ENCODE data around the gene ARHGAP9.
"Not testable (repeated sequence)": the region's sequence is repeated elsewhere in the genome, so short reads cannot be mapped to it uniquely, and the experiment has no call there.

ARHGAP9 gene

GRCh38 chr12:57517187-57517586, 37.5 kb upstream of the ARHGAP9 start:
- ChIA-PET POLR2A (interaction anchor here (1.4 to 3.7 kb wide), 3 partner anchors 16 to 58 kb away, joined by 5 to 20 read pairs (median 5); partner anchors contain the start of gene ARHGAP9), CTCF (interaction anchor here (0.7 to 1.5 kb wide), 3 partner anchors 21 to 273 kb away, joined by 3 to 5 read pairs (median 3); no protein-coding TSS in a partner anchor)
- DNase-seq (ENCODE audit: extremely low spot score): no peak
- no peak for TF ChIP-seq CTCF (IDR thresholded peaks at IDR 0.05; ENCODE audit: control extremely low read depth, extremely low read depth, low read depth, missing control alignments)

- ChIA-PET CTCF (interaction anchor here (1.1 to 2.1 kb wide), 3 partner anchors 22 to 272 kb away, joined by 3 to 5 read pairs (median 5); partner anchors contain the start of gene INHBE), POLR2A (interaction anchor here (0.6 to 3.7 kb wide), 4 partner anchors 10 to 843 kb away, joined by 3 to 20 read pairs (median 4); no protein-coding TSS in a partner anchor)
- TF ChIP-seq CTCF (IDR thresholded peaks at IDR 0.05; ENCODE audit: control extremely low read depth, extremely low read depth, low read depth, missing control alignments): no peak
- DNase-seq (ENCODE audit: extremely low spot score): no peak
These were observed 37.0 kb upstream of the ARHGAP9 start for GRCh38 chr12:57516617-57517153.

- ChIA-PET CTCF (interaction anchor here (1.1 to 2.1 kb wide), 4 partner anchors 18 to 61 kb away, joined by 3 to 6 read pairs (median 5); partner anchors contain the start of gene INHBE), POLR2A (interaction anchor here (0.6 to 3.7 kb wide), 3 partner anchors 11 to 842 kb away, joined by 3 to 20 read pairs (median 3); no protein-coding TSS in a partner anchor)
- no peak for DNase-seq (ENCODE audit: extremely low spot score)
- no peak for TF ChIP-seq CTCF (IDR thresholded peaks at IDR 0.05; ENCODE audit: control extremely low read depth, extremely low read depth, low read depth, missing control alignments)
These were observed 36.4 kb upstream of the ARHGAP9 start for GRCh38 chr12:57515934-57516541.

GRCh38 chr12:57515408-57515933, 35.8 kb upstream of the ARHGAP9 start:
- CTCF ChIA-PET: interaction anchor here (1.0 to 2.1 kb wide), 5 partner anchors 13 to 60 kb away, joined by 3 to 6 read pairs (median 4); partner anchors contain the start of gene INHBE

GRCh38 chr12:57514720-57515407, 35.2 kb upstream of the ARHGAP9 start:
- no peak for DNase-seq (ENCODE audit: extremely low spot score)
- CTCF ChIA-PET: interaction anchor here (1.0 to 2.1 kb wide), 5 partner anchors 12 to 59 kb away, joined by 3 to 6 read pairs (median 4); partner anchors contain the start of gene INHBE
- no peak for TF ChIP-seq CTCF (IDR thresholded peaks at IDR 0.05; ENCODE audit: control extremely low read depth, extremely low read depth, low read depth, missing control alignments)
- POLR2A ChIA-PET: interaction anchor here (0.8 to 0.9 kb wide), 2 partner anchors 9 to 11 kb away, joined by 3 to 5 read pairs; no protein-coding TSS in a partner anchor

More at GRCh38 chr12:57515408-57515933, 35.8 kb upstream of the ARHGAP9 start:
- POLR2A ChIA-PET: interaction anchor here (0.8 to 1.0 kb wide), 3 partner anchors 9 to 12 kb away, joined by 3 to 5 read pairs (median 3); no protein-coding TSS in a partner anchor
- no peak for DNase-seq (ENCODE audit: extremely low spot score)
- TF ChIP-seq CTCF (IDR thresholded peaks at IDR 0.05; ENCODE audit: control extremely low read depth, extremely low read depth, low read depth, missing control alignments): no peak

GRCh38 chr12:57514246-57514645, 34.6 kb upstream of the ARHGAP9 start:
- DNase-seq (ENCODE audit: extremely low spot score): not testable (repeated sequence)
- CTCF ChIA-PET: interaction anchor here (1.4 kb wide), 1 partner anchor 23 kb away, joined by 3 read pairs; no protein-coding TSS in a partner anchor
- POLR2A ChIA-PET: interaction anchor here (0.7 kb wide), 1 partner anchor 25 kb away, joined by 3 read pairs; no protein-coding TSS in a partner anchor

GRCh38 chr12:57513677-57514076, 34.0 kb upstream of the ARHGAP9 start:
- POLR2A ChIA-PET: interaction anchor here (0.6 to 0.9 kb wide), 4 partner anchors 17 to 1177 kb away, joined by 3 to 5 read pairs (median 3); no protein-coding TSS in a partner anchor
- CTCF ChIA-PET: interaction anchor here (1.5 kb wide), 1 partner anchor 61 kb away, joined by 3 read pairs; no protein-coding TSS in a partner anchor
- DNase-seq (ENCODE audit: extremely low spot score): not testable (repeated sequence)
